Uterus (tissue), 4 donors: Measurements from ENCODE around the gene AIDA. TPM values are rescaled to one million over a fixed set of nuclear protein-coding genes. Genes with fewer than 3 reads are reported as not detected.

Experiments used
- DNase-seq, 2 donors: peaks; one replicate each; pipeline ENCODE4 v3.0.0-alpha.2; 2019 to 2020
- H3K27ac ChIP-seq, 2 donors: fragments of 200-600 bp; sonication (generic); 1 replicate in 1 of 2; 2 replicates in 1 of 2; pipeline ENCODE4 v1.5.1; 2016 to 2018
- H3K27me3 ChIP-seq, 2 donors: fragments of 200-600 bp; sonication (generic); one replicate each; pipeline ENCODE4 v1.5.1; 2018 to 2019; ENCODE audit warnings: control low read depth in 1 of 2
- H3K36me3 ChIP-seq, 2 donors: fragments of 200-600 bp; sonication (generic); one replicate each; pipeline ENCODE4 v1.5.1; 2019; ENCODE audit warnings: control low read depth in 1 of 2
- H3K4me1 ChIP-seq, 2 donors: fragments of 200-600 bp; sonication (generic); one replicate each; pipeline ENCODE4 v1.5.1; 2018 to 2019; ENCODE audit warnings: control low read depth in 1 of 2
- H3K4me3 ChIP-seq, 2 donors: fragments of 200-600 bp; sonication (generic); 1 replicate in 1 of 2; 2 replicates in 1 of 2; pipeline ENCODE4 v1.5.1; 2018 to 2019; ENCODE audit warnings: mild to moderate bottlenecking in 1 of 2
- H3K9me3 ChIP-seq, 2 donors: fragments of 200-600 bp; sonication (generic); one replicate each; pipeline ENCODE4 v1.5.1; 2019; ENCODE audit warnings: control low read depth in 1 of 2
- CTCF ChIP-seq, 4 experiments: fragments of 200-600 bp in 2 of 4; fragments of 450-650 bp in 2 of 4; sonication (generic) in 2 of 4; IDR thresholded peaks; one replicate each; pipeline ENCODE4 v1.5.1; 2016 to 2019; ENCODE audit warnings: antibody characterized with exemption in 4 of 4, mild to moderate bottlenecking in 2 of 4, moderate library complexity in 1 of 4
- POLR2A ChIP-seq, 2 donors: fragments of 450-650 bp; IDR thresholded peaks; one replicate each; pipeline ENCODE4 v1.6.1; 2016; ENCODE audit warnings: antibody characterized with exemption in 2 of 2, mild to moderate bottlenecking in 1 of 2, moderate library complexity in 1 of 2
- intact Hi-C: fragments of 100-400 bp; cut with DNase I; formaldehyde crosslinking; loops from one replicate; pipeline ENCODE4 v1.15.1; 2023; ENCODE audit warnings: low total_unique reads
- total RNA-seq, 4 donors: library from RNA; depleted of rRNA in 3 of 4; stranded (reverse); fragments of >200 nt in 3 of 4; gene quantifications; one replicate each; pipeline versions ENCODE4 v1.1.0 to v1.2.4, GENCODE V29; 2014 to 2023
- donor health status: DM: yes; HTN: yes; CAD: no.

Gene AIDA
- total RNA-seq, 4 donors from 2014 or later = 20.2 to 94.1 (median 74.0) TPM

GRCh38 chr1:222732216-222733159 is 20.2 kb upstream of the AIDA start:
- DNase-seq = no peak
- intact Hi-C loops = no loop called here
- Histone ChIP-seq H3K27ac (no peak overlapping the region), H3K4me1 (no peaks in the 10 kb centered on the region), H3K27me3 (no peaks in the 10 kb centered on the region), H3K36me3 (no peaks in the 10 kb centered on the region), H3K9me3 (no peaks in the 10 kb centered on the region), H3K4me3 (no peak overlapping the region)
- TF ChIP-seq CTCF (IDR thresholded peaks at IDR 0.05) (no peak), POLR2A (IDR thresholded peaks at IDR 0.05) (no peak)

GRCh38 chr1:222730866-222731265 is 18.6 kb upstream of the AIDA start:
- Histone ChIP-seq H3K27ac (no peak overlapping the region), H3K27me3 (no peaks in the 10 kb centered on the region), H3K4me1 (no peaks in the 10 kb centered on the region), H3K36me3 (no peaks in the 10 kb centered on the region), H3K9me3 (no peaks in the 10 kb centered on the region), H3K4me3 (no peak overlapping the region)
- TF ChIP-seq CTCF (IDR thresholded peaks at IDR 0.05) (no peak), POLR2A (IDR thresholded peaks at IDR 0.05) (no peak)
- intact Hi-C loops = no loop called here
- no peak for DNase-seq

- H3K4me1 ChIP-seq = no peaks in the 10 kb centered on the region
- H3K36me3 ChIP-seq = no peaks in the 10 kb centered on the region
- no peaks in the 10 kb centered on the region for H3K9me3 ChIP-seq
- H3K27ac ChIP-seq = no peak overlapping the region
- no peak overlapping the region for H3K4me3 ChIP-seq
- H3K27me3 ChIP-seq = no peaks in the 10 kb centered on the region
- intact Hi-C loops = no loop called here
- no peak for DNase-seq
- TF ChIP-seq POLR2A (IDR thresholded peaks at IDR 0.05) (no peak), CTCF (IDR thresholded peaks at IDR 0.05) (no peak)
These were observed 16.5 kb upstream of the AIDA start for GRCh38 chr1:222728746-222729145.

GRCh38 chr1:222716393-222716792 is 4.1 kb upstream of the AIDA start:
- TF ChIP-seq CTCF (IDR thresholded peaks at IDR 0.05) (no peak), POLR2A (IDR thresholded peaks at IDR 0.05) (no peak)
- Histone ChIP-seq H3K36me3 (no peaks in the 10 kb centered on the region), H3K27me3 (no peaks in the 10 kb centered on the region), H3K4me1 (no peaks in the 10 kb centered on the region), H3K4me3 (no peak overlapping the region), H3K27ac (no peak overlapping the region), H3K9me3 (no peaks in the 10 kb centered on the region)
- DNase-seq = no peak
- intact Hi-C loops = no loop called here
